GM12865 (cell line): Measurements from ENCODE around the gene PRRC2B.

ENCODE experiments used
- DNase-seq: peaks from one replicate; pipeline ENCODE4 v3.0.0; 2010; ENCODE audit warnings: low read depth
- H3K4me3 ChIP-seq: 2 replicates; pipeline ENCODE4 v1.5.1; 2011; ENCODE audit warnings: mild to moderate bottlenecking, low read depth, low read length, control low read depth
- TF ChIP-seq, protein P1 (sequence below): IDR thresholded peaks from 2 replicates; pipeline ENCODE4 v1.5.1; 2011; ENCODE audit warnings: low read length, control low read depth, low read depth, inconsistent platforms; ENCODE audit not compliant: insufficient read depth; ENCODE audit errors: missing control alignments

PRRC2B gene

GRCh38 chr9:131530920-131531832 lies 137.3 kb downstream of the PRRC2B start, which contains the start of gene UCK1:
Gene UCK1, minus strand, starts transcription at chr9:131531263. Its CDS starts 89 bp downstream, at chr9:131531174.
- H3K4me3 ChIP-seq: peak within 1 kb of the TSS; percentile 86
- TF ChIP-seq, protein P1, sequence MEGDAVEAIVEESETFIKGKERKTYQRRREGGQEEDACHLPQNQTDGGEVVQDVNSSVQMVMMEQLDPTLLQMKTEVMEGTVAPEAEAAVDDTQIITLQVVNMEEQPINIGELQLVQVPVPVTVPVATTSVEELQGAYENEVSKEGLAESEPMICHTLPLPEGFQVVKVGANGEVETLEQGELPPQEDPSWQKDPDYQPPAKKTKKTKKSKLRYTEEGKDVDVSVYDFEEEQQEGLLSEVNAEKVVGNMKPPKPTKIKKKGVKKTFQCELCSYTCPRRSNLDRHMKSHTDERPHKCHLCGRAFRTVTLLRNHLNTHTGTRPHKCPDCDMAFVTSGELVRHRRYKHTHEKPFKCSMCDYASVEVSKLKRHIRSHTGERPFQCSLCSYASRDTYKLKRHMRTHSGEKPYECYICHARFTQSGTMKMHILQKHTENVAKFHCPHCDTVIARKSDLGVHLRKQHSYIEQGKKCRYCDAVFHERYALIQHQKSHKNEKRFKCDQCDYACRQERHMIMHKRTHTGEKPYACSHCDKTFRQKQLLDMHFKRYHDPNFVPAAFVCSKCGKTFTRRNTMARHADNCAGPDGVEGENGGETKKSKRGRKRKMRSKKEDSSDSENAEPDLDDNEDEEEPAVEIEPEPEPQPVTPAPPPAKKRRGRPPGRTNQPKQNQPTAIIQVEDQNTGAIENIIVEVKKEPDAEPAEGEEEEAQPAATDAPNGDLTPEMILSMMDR: no peak
- peak; percentile 88 for DNase-seq

DNA sequence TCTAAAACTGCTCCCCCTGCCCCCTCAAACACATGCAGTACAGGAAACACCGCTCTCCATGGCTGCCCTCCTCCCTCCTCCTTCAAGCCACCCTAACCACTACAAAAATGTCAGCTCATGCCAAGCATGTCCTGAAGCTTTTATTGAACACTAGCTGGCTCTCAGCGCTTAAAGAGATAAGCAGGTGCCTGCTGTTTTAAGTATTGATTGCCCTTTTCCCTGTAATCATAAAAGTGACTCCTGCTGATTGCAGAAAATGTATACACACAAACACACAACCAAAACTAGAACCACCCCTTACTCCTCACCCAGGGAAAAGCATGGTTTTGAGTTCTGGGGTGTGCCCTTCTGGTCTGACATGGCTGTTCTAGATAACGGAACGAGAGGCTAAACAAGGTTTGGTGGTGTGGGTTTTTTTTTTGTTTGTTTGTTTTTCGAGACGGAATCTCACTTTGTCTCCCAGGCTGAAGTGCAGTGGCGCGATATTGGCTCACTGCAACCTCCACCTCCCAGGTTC lies 140.9 kb downstream of the PRRC2B start:
- no peak for DNase-seq
- H3K4me3 ChIP-seq: no peak overlapping the region
- TF ChIP-seq, protein P1: no peak

- no peak for DNase-seq
- TF ChIP-seq, protein P1: no peak
- no peak overlapping the region for H3K4me3 ChIP-seq
These were observed 144.1 kb downstream of the PRRC2B start for GRCh38 chr9:131537946-131538345.

GRCh38 chr9:131539223-131539923 lies 145.5 kb downstream of the PRRC2B start:
- TF ChIP-seq, protein P1: no peak
- DNase-seq: no peak
- H3K4me3 ChIP-seq: no peak overlapping the region

- DNase-seq: no peak
- no peak overlapping the region for H3K4me3 ChIP-seq
- TF ChIP-seq, protein P1: no peak
These were observed 149.3 kb downstream of the PRRC2B start for GRCh38 chr9:131543141-131543540.

GRCh38 chr9:131545003-131545785 lies 151.3 kb downstream of the PRRC2B start, which contains the start of gene PRRT1B:
Gene PRRT1B, plus strand, starts transcription at chr9:131545523. Its CDS starts 93 bp downstream, at chr9:131545616.
- H3K4me3 ChIP-seq: no peak within 1 kb of the TSS
- TF ChIP-seq, protein P1: no peak
- no peak for DNase-seq
